ENCODE results near the gene ATP9B.

Gene ATP9B

GRCh38 chr18:79200546-79201268 is 131.5 kb downstream of the ATP9B start:
- no peak for DNase-seq

DNA sequence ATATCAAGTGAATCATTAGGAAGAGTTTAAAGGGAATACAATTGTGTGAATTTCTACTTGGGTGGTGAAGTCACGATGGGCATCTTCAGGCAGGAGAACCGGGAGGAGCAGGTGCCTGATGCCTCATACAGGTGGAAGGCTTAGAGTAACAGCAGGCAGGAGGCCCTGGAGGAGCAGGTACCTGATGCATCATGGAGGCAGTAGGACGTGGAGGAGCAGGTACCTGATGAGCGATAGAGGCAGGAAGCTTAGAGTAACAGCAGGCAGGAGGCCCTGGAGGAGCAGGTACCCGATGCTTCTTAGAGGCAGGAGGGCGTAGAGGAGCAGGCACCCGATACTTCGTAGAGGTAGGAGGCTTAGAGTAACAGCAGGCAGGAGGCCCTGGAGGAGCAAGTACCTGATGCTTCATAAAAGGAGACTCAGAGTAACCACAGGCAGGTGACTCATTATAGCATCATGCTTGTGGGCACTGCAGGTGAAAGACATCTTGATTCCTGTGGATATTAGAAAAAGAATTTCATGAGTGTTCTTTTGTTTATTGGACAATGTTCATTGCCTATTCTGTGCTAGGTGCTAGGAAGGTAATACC is 133.9 kb downstream of the ATP9B start:
- no peak for DNase-seq

- DNase-seq = no peak
Measured at GRCh38 chr18:79204889-79205807, 136.0 kb downstream of the ATP9B start.

DNA sequence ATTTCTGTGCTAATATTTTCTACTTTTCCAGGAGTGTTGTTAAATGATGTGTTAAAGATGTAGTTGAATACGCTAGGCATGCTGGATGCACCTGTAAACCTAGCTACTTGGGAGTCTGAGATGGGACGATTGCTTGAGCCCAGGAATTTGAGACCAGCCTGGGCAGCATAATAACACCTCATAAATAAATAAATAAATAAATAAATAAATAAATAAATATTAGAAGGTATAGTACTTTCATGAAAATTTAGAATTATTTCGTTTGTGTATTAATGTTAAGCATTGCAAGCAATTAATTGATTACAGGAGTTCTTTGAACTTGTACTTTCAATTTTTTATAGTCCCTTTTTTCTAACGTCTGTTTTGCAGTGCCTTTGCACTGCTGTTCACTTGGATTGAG is 137.2 kb downstream of the ATP9B start:
- no peak for DNase-seq

- DNase-seq = no peak
Measured at GRCh38 chr18:79208906-79209305, 139.7 kb downstream of the ATP9B start.

DNA sequence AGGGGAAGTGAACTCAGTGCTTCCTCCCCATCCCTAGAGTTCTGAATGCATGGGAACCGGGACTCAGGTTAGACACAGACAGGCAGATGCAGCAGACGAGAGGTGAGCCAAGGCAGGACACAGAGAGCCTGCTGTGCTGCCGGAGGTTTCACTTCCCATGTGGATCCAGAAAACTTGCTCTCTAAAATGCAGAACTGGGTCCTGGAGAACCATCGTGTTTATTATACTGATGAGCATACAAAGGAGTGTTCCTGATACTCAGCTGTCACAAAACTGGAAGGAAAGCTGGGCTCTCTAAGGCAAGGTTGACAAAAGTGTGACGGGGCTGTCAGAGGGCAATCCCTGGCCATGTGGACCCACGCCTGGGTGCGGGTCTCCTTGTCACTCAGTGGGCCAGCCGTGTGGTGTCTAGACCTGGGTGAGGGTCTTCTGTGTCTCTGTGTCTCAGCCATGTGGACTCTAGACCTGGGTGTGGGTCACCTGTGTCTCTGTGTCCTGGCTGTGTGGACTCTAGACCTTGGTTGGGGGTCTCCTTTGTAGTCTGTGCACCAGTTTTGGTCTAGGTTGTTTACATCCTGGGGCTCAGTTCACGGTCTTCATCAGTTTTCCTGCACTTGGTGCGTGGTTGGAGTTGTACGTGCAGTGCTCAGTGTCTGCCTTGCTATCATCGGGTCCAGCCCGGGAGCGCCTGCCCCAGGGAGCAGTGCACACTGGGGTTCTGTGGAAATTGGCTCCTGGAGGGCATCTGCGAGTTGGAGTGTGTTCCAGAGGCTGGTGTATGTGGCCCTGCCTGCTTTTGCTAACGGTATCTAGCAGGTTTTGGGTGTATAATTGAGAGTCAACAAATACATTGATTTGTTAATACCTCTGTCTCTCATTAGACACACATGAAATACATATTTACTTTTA is 141.1 kb downstream of the ATP9B start:
- DNase-seq = no peak

DNA sequence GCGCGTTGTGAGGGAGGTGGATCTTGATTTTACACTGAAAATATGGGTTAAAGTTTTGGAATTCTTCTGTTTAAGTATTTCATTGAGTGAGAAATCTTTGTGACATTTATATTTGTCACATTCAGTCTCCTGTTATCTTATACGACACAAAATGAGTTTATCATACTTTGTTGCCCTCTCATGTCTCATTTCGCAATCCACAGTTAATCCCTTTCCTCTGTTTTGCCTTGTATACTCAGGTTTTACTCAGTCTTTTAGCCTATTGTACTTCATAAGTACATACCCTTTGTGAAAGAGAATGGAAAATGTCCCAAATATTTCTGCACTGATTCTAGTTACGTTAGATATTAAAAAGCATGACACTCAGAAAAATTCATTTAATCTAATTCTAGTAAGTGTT is 142.7 kb downstream of the ATP9B start:
- no peak for DNase-seq

- DNase-seq = no peak
Measured at GRCh38 chr18:79214056-79214455, 144.9 kb downstream of the ATP9B start.

- no peak for DNase-seq
Measured at GRCh38 chr18:79216176-79216575, 147.0 kb downstream of the ATP9B start.

GRCh38 chr18:79217979-79218604 is 148.9 kb downstream of the ATP9B start:
- no peak for DNase-seq

DNA sequence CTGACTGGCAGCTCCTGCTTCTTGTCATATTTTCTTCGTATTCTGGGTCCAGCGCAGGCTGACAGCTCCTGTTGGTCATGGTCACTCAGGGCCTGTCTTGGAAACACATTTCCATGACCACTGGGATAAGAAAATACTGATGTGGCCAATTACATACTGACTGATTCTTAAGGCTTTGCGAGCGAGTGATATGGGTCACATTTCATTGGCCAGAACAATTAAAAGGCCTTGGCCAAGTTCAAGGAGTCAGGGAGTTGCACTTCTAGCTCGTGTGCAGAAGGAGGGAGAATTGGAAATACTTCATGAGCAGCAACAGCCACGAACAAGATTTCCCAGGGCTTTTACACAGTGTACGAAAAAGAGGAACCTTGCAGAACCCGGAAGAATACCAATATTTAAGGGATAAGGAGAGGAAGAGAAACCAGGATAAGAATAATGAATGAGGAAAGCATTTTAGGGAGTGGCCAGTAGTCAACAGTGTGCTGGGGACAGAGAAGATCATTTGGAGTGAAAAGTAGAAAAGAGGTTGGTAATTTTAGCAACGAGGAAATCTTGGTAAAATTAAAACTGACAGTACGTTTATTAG is 149.5 kb downstream of the ATP9B start:
- DNase-seq = no peak

- DNase-seq = no peak
Measured at GRCh38 chr18:79221136-79221535, 151.9 kb downstream of the ATP9B start.

GRCh38 chr18:79222790-79223189 is 153.6 kb downstream of the ATP9B start:
- DNase-seq = no peak

GRCh38 chr18:79223431-79223830 is 154.2 kb downstream of the ATP9B start:
- DNase-seq = no peak

GRCh38 chr18:79224381-79224780 is 155.2 kb downstream of the ATP9B start:
- no peak for DNase-seq

- DNase-seq = no peak
Measured at GRCh38 chr18:79227621-79228020, 158.4 kb downstream of the ATP9B start.

- DNase-seq = no peak
Measured at GRCh38 chr18:79229431-79229830, 160.2 kb downstream of the ATP9B start.

DNA sequence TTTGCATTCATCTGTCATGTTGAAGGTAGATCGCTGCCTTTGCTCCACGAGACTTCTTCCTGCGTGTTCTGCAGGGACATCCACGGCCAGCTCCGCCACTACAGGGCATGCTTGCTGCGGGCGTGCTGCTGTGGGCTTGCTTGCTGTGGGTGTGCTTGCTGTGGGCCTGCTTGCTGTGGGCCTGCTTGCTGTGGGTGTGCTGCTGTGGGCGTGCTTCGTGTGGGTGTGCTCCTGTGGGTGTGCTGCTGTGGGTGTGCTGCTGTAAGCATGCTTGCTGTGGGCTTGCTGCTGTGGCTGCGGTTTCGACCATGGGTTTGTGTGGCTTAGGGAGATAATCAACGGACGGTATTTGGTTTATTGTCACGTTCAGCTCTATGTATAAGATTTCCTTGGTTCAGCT is 165.2 kb downstream of the ATP9B start:
- DNase-seq = no peak

GRCh38 chr18:79239631-79240030 is 170.4 kb downstream of the ATP9B start:
- no peak for DNase-seq

- no peak for DNase-seq
Measured at GRCh38 chr18:79241755-79242154, 172.6 kb downstream of the ATP9B start.

- DNase-seq = no peak
Measured at GRCh38 chr18:79242246-79242645, 173.1 kb downstream of the ATP9B start.

DNA sequence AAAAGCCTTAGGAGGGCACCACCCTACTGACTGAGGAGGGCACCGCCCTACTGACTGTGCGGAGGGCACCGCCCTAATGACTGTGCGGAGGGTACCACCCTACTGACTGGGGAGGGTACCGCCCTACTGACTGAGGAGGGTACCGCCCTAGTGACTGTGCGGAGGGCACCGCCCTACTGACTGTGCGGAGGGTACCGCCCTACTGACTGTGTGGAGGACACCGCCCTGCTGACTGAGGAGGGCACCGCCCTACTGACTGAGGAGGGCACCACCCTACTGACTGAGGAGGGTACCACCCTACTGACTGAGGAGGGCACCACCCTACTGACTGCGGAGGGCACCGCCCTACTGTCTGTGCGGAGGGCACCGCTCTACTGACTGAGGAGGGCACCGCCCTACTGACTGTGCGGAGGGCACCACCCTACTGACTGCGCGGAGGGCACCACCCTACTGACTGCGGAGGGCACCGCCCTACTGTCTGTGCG is 176.4 kb downstream of the ATP9B start:
- no peak for DNase-seq
